Gastrocnemius medialis (tissue), 4 donors: ENCODE data around the gene GAPVD1. TPM values are rescaled to one million over a fixed set of nuclear protein-coding genes. Genes with fewer than 3 reads are reported as not detected.

Experiments
- ATAC-seq, 2 donors: fragments of 150-250 bp; one replicate each; pipeline ENCODE4 v1.9.1; 2016
- DNase-seq, 2 donors: peaks; one replicate each; pipeline ENCODE4 v3.0.0-alpha.2; 2019
- H3K27ac ChIP-seq, 4 donors: fragments of 200-600 bp; sonication (generic); 1 replicate in 1 of 4; 2 replicates in 3 of 4; pipeline ENCODE4 v1.5.1; 2016 to 2018; ENCODE audit warnings: mild to moderate bottlenecking in 2 of 4, moderate library complexity in 1 of 4
- H3K27me3 ChIP-seq, 3 donors: fragments of 200-600 bp; sonication (generic) in 2 of 3; 1 replicate in 1 of 3; 2 replicates in 2 of 3; pipeline versions ENCODE4 v1.5.1 to v1.6.0; 2016 to 2019; ENCODE audit warnings: mild to moderate bottlenecking in 1 of 3, moderate library complexity in 1 of 3
- H3K36me3 ChIP-seq, 2 donors: fragments of 200-600 bp; sonication (generic) in 1 of 2; one replicate each; pipeline ENCODE4 v1.5.1; 2017 to 2018
- H3K4me1 ChIP-seq, 2 donors: fragments of 200-600 bp; sonication (generic) in 1 of 2; one replicate each; pipeline ENCODE4 v1.5.1; 2016 to 2017; ENCODE audit warnings: mild to moderate bottlenecking in 2 of 2
- H3K4me3 ChIP-seq, 4 donors: fragments of 200-600 bp; sonication (generic) in 3 of 4; 1 replicate in 1 of 4; 2 replicates in 3 of 4; pipeline ENCODE4 v1.5.1; 2016 to 2019; ENCODE audit warnings: mild to moderate bottlenecking in 2 of 4
- H3K9me3 ChIP-seq, 3 donors: fragments of 200-600 bp; sonication (generic) in 2 of 3; 1 replicate in 1 of 3; 2 replicates in 2 of 3; pipeline ENCODE4 v1.5.1; 2016 to 2019
- CTCF ChIP-seq, 5 experiments: fragments of 450-650 bp in 3 of 5; fragments of 200-600 bp in 2 of 5; sonication (generic) in 2 of 5; IDR thresholded peaks in 4 of 5; conservative IDR thresholded peaks in 1 of 5; 1 replicate in 4 of 5; 2 replicates in 1 of 5; pipeline ENCODE4 v1.5.1; 2016 to 2019; ENCODE audit warnings: antibody characterized with exemption in 5 of 5, mild to moderate bottlenecking in 3 of 5, moderate library complexity in 3 of 5
- POLR2A ChIP-seq, 2 donors: fragments of 450-650 bp; IDR thresholded peaks; one replicate each; pipeline ENCODE4 v1.6.1; 2017; ENCODE audit warnings: antibody characterized with exemption in 2 of 2, mild to moderate bottlenecking in 2 of 2, moderate library complexity in 2 of 2
- in situ Hi-C, 4 donors: fragments of 200-750 bp; cut with MboI; loops; one replicate each; pipeline versions ENCODE4 v1.15.0 to v1.8.0; 2017; ENCODE audit warnings: low sequenced_read_pairs in 4 of 4
- intact Hi-C: fragments of 100-400 bp; cut with DNase I; formaldehyde crosslinking; loops from one replicate; pipeline ENCODE4 v1.15.1; 2023; ENCODE audit warnings: low total_unique reads
- total RNA-seq, 4 donors: library from RNA; depleted of rRNA; stranded (reverse); fragments of >200 nt; gene quantifications; one replicate each; pipeline versions ENCODE4 v1.1.0 to v1.2.3, GENCODE V29; 2016

Gene GAPVD1
- total RNA-seq, 4 donors from 2014 or later = 46.9 to 66.8 (median 53.6) TPM

GRCh38 chr9:125255781-125256391, 5.7 kb upstream of the GAPVD1 start:
- TF ChIP-seq CTCF (IDR thresholded peaks at IDR 0.05 in 4 of 5, conservative IDR thresholded peaks at IDR 0.05 in 1 of 5) (peak in 2 of 5 experiments; percentile 26 to 43), POLR2A (IDR thresholded peaks at IDR 0.05) (no peak)
- DNase-seq = no peak
- peak in 1 of 2 donors; percentile 46 for ATAC-seq
- in situ Hi-C loops = loop anchor here in 1 of 4 donors (10.0 kb wide), 1 partner anchor 119 kb away; no protein-coding TSS in a partner anchor
- H3K9me3 ChIP-seq = no peaks in the 10 kb centered on the region
- H3K4me1 ChIP-seq = peaks cover under 1 to 5% of the 10 kb centered on the region in 2 donors
- H3K27me3 ChIP-seq = no peaks in the 10 kb centered on the region
- H3K4me3 ChIP-seq = no peak overlapping the region
- no peak overlapping the region for H3K27ac ChIP-seq
- H3K36me3 ChIP-seq = no peaks in the 10 kb centered on the region
- intact Hi-C loops = loop anchor here (2.0 kb wide), 1 partner anchor 119 kb away; no protein-coding TSS in a partner anchor

GRCh38 chr9:125258160-125258785, 3.4 kb upstream of the GAPVD1 start:
- intact Hi-C loops (no loop called here), in situ Hi-C loops (loop anchor here in 1 of 4 donors (10.0 kb wide), 1 partner anchor 117 kb away; no protein-coding TSS in a partner anchor)
- Histone ChIP-seq H3K9me3 (no peaks in the 10 kb centered on the region), H3K27ac (no peak overlapping the region), H3K27me3 (no peaks in the 10 kb centered on the region), H3K36me3 (no peaks in the 10 kb centered on the region), H3K4me1 (peaks cover 15 to 16% of the 10 kb centered on the region in 2 donors), H3K4me3 (no peak overlapping the region)
- ATAC-seq (no peak), DNase-seq (no peak)
- no peak for TF ChIP-seq POLR2A (IDR thresholded peaks at IDR 0.05)
- TF ChIP-seq CTCF (IDR thresholded peaks at IDR 0.05 in 4 of 5, conservative IDR thresholded peaks at IDR 0.05 in 1 of 5) = no peak

GRCh38 chr9:125258832-125259534, 2.6 kb upstream of the GAPVD1 start:
- TF ChIP-seq POLR2A (IDR thresholded peaks at IDR 0.05) (no peak), CTCF (IDR thresholded peaks at IDR 0.05 in 4 of 5, conservative IDR thresholded peaks at IDR 0.05 in 1 of 5) (no peak)
- no peaks in the 10 kb centered on the region for H3K27me3 ChIP-seq
- H3K4me1 ChIP-seq = peaks cover 21 to 22% of the 10 kb centered on the region in 2 donors
- DNase-seq (no peak), ATAC-seq (no peak)
- intact Hi-C loops (no loop called here), in situ Hi-C loops (loop anchor here in 1 of 4 donors (10.0 kb wide), 1 partner anchor 116 kb away; no protein-coding TSS in a partner anchor)
- no peaks in the 10 kb centered on the region for H3K36me3 ChIP-seq
- no peaks in the 10 kb centered on the region for H3K9me3 ChIP-seq
- no peak overlapping the region for H3K27ac ChIP-seq
- no peak overlapping the region for H3K4me3 ChIP-seq

- no peak for TF ChIP-seq CTCF (IDR thresholded peaks at IDR 0.05 in 4 of 5, conservative IDR thresholded peaks at IDR 0.05 in 1 of 5)
- TF ChIP-seq POLR2A (IDR thresholded peaks at IDR 0.05) = no peak
- no peak overlapping the region for H3K4me3 ChIP-seq
- in situ Hi-C loops = no loop called here
- DNase-seq (no peak), ATAC-seq (no peak)
- intact Hi-C loops = loop anchor here (5.0 kb wide), 1 partner anchor 318 kb away; the partner anchor contains the start of gene GOLGA1
- peaks cover 27% of the 10 kb centered on the region in 2 donors for H3K4me1 ChIP-seq
- no peaks in the 10 kb centered on the region for H3K36me3 ChIP-seq
- no peaks in the 10 kb centered on the region for H3K27me3 ChIP-seq
- H3K27ac ChIP-seq = peak overlapping the region; percentile 84 to 97 (median 94)
- H3K9me3 ChIP-seq = no peaks in the 10 kb centered on the region
Observed at GRCh38 chr9:125260561-125260960, 1.1 kb upstream of the GAPVD1 start.
